Effector memory CD4-positive, alpha-beta T cell (primary cell): ENCODE data around the gene GALNT9.

ENCODE experiments used
- DNase-seq, 3 donors: peaks; one replicate each; pipeline ENCODE4 v3.0.0-alpha.2; 2020
- H3K27ac ChIP-seq: 2 replicates; pipeline ENCODE4 v1.7.0; 2013; ENCODE audit warnings: mild to moderate bottlenecking, low read length, moderate library complexity; ENCODE audit not compliant: insufficient read depth, poor library complexity, severe bottlenecking
- H3K27me3 ChIP-seq: replicated peaks from 2 replicates; pipeline ENCODE4 v1.7.0; 2013; ENCODE audit warnings: mild to moderate bottlenecking, low read length; ENCODE audit not compliant: insufficient read depth, control insufficient read depth, poor library complexity, severe bottlenecking
- H3K36me3 ChIP-seq: 2 replicates; pipeline ENCODE4 v1.7.0; 2013; ENCODE audit warnings: mild to moderate bottlenecking, low read length, moderate library complexity; ENCODE audit not compliant: control insufficient read depth, insufficient read depth
- H3K4me1 ChIP-seq: 2 replicates; pipeline ENCODE4 v1.7.0; 2013; ENCODE audit warnings: low read length, mild to moderate bottlenecking; ENCODE audit not compliant: control insufficient read depth, insufficient read depth, poor library complexity, severe bottlenecking
- H3K4me3 ChIP-seq: 2 replicates; pipeline ENCODE4 v1.7.0; 2013; ENCODE audit warnings: low read length, low read depth, mild to moderate bottlenecking; ENCODE audit not compliant: insufficient read depth, poor library complexity, severe bottlenecking
- H3K9me3 ChIP-seq: 2 replicates; pipeline ENCODE4 v1.7.0; 2013; ENCODE audit warnings: mild to moderate bottlenecking, low read length, moderate library complexity; ENCODE audit not compliant: control insufficient read depth

The GALNT9 gene

DNA sequence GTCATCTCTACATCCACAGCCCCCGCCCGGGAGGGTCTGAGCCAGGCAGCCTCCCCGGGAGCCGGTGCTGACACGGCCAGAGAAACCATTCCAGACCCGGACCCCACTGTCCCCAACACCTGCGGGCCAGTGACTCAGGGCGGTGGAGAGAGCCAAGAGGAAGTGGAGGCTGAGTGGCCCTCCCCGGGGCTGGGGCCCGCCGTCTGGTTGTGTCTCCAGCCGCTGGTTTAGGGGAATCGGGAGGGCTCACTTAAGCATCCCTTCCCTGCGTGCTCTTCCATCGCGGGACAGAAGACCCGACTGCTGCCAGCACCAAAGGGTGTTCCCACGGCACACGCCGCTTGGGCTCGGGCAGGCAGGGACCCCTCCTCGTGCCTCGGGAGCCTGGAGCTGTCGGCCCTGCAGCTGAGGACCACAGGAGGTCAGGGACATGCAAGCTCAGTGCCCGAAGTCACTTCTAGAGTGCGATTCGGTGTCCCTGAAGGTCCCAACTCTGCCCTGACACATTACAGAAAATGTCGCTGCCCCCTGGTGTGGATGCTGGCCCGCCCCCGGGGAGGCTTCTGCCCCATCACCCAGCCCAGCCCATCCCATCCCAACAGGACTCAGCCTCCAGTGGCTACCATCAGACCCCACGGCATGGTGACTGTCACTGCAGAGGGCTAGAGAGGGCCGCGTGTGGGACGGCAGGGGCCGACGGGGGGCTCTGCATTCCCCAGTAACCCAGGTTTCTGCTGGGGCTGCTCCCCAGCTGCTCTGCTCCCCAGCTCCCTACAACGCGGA lies 50.8 kb downstream of the GALNT9 start:
- H3K36me3 ChIP-seq: no peaks in the 10 kb centered on the region
- H3K4me3 ChIP-seq: no peak overlapping the region
- peaks cover 5% of the 10 kb centered on the region for H3K27me3 ChIP-seq

DNA sequence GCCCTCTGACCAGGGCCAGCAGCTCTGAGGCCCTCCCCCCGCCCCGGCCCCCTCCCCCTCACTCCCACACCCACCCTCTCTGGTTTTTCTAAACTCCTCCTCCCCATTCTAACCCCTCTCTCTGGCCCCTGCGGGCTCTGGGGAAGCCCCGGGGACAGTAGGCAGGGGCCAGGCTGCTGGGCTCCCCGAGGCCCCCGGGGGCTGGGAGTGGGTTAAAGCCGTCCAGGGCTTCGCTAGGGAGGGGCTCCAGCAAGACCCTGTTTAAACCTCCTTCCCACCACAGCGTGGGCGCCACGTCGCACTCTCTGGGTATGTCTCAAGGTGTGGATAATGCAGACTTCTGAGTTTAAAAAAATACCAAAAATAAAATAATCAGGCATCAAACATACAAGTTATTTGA lies 51.4 kb downstream of the GALNT9 start:
- H3K36me3 ChIP-seq: no peaks in the 10 kb centered on the region
- H3K4me1 ChIP-seq: peaks cover 5% of the 10 kb centered on the region
- no peak overlapping the region for H3K27ac ChIP-seq
- no peak overlapping the region for H3K4me3 ChIP-seq
- no peak for DNase-seq
- no peaks in the 10 kb centered on the region for H3K9me3 ChIP-seq
- peaks cover 4% of the 10 kb centered on the region for H3K27me3 ChIP-seq

More for the DNA sequence above, 50.8 kb downstream of the GALNT9 start:
- no peak overlapping the region for H3K27ac ChIP-seq
- H3K9me3 ChIP-seq: no peaks in the 10 kb centered on the region
- peaks cover 9% of the 10 kb centered on the region for H3K4me1 ChIP-seq
- DNase-seq: no peak

DNA sequence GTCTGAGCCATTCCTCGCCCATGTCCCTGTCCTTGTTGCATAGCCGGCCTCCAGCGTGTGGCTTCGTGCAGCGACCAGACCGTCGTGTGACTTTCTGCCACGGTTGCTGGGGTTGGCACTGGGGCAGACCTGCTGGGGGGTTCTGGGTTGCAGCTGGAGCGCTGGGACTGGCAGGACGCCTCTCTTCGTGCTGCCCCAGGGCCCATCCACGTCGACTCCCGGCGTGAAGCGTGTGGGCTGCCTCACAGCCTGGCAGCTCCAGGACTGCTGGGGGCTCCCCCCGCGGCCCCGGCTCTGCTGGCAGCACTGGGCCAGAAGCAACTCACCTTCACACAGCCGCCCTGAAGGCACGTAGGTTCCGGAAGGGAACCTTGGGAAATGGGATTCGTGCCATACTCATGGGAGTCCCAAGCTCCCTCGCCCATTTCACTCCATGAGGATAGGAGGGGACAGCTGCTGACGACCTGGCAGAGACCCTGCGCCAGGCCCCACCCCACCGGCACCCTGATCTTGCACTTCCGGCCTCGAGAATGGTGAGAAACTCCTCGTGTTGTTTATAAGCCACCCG lies 51.9 kb downstream of the GALNT9 start:
- Histone ChIP-seq H3K36me3 (no peaks in the 10 kb centered on the region), H3K9me3 (no peaks in the 10 kb centered on the region), H3K27me3 (no peaks in the 10 kb centered on the region), H3K4me3 (no peak overlapping the region), H3K27ac (no peak overlapping the region), H3K4me1 (no peaks in the 10 kb centered on the region)
- no peak for DNase-seq

DNA sequence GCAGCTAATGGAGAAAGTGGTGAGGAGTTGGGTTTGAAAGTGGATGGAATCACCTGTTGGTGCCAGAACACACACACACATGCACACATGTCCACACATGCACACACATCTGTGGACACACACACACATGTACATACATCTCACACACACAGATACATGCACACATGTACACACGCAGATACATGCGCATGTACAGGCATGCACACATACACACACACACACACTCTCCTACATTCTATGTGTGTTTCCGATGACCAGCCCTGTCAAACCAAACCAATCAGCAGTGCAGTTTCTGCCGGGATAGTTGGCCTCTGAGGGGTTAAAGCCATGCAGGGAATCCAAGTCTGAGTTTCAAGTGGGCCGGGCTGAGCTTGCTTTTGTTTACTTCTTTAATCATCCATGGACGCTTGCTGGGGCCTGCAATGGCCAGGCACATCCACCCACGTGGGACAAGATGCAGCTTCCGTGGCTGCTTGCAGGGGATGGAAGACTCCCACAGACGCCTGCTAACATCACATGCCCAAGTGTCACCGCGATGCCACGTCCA lies 52.5 kb downstream of the GALNT9 start:
- no peak overlapping the region for H3K27ac ChIP-seq
- H3K27me3 ChIP-seq: no peaks in the 10 kb centered on the region
- no peaks in the 10 kb centered on the region for H3K4me1 ChIP-seq
- no peak for DNase-seq
- H3K9me3 ChIP-seq: no peaks in the 10 kb centered on the region
- H3K4me3 ChIP-seq: no peak overlapping the region
- no peaks in the 10 kb centered on the region for H3K36me3 ChIP-seq

DNA sequence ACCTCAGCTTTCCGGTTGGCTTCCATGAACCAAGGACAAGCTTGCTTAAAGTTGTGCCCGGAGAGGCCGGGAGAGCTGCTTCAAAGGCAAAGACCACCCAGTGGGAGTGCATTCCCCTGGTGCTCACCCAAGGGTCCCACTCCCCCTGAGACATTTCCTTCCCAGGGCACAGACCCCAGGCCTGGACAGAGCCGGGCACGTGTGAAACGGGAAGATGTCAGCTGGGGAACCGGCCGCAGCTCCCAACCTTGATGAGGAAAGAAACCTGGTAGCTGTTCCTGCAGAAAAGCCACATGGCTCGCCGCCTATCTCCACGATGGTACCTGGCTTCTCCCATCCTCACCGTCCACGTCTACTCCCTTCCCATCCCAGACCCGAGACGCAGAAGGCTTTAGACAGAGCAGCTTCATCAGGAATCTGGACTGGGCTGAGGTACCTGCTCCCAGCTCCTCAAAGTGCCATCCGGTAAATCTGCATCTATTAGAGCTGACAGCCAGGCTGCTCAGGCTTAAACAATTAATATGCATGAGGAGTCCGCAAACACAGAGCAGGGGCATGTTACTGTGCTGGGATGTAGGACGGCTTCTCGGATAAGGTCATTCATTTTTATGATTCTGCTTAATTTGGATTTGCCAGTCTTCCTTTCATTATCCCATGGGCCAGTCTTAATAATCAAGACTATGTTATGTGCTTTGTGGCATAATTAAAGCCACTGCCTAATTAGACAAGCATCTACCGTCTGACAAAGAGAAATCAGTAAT lies 53.1 kb downstream of the GALNT9 start:
- Histone ChIP-seq H3K9me3 (no peaks in the 10 kb centered on the region), H3K27ac (no peak overlapping the region), H3K4me3 (no peak overlapping the region), H3K27me3 (no peaks in the 10 kb centered on the region), H3K36me3 (no peaks in the 10 kb centered on the region), H3K4me1 (no peaks in the 10 kb centered on the region)
- no peak for DNase-seq

DNA sequence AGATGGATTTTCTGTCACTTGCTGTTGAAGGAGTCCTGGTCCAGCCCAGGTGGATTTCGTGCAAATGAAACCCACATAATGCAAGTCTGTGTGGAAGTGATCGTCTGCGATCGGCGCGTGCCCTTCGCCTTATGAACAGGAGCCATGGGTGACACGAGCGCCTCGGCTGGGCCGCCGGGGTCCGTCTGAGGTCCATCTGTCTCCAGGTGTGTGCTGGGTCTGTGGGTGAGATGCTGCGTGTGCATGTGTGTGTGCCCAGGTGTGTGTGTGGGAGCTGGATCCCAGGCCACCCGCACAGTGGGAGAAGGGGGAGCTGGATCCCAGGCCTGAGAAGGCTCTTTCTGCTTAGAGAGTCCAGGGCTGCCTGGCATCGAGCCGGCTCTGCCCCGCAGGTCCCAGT lies 53.8 kb downstream of the GALNT9 start:
- Histone ChIP-seq H3K36me3 (no peaks in the 10 kb centered on the region), H3K27me3 (no peaks in the 10 kb centered on the region), H3K27ac (no peak overlapping the region), H3K4me1 (no peaks in the 10 kb centered on the region), H3K4me3 (no peak overlapping the region), H3K9me3 (no peaks in the 10 kb centered on the region)
- no peak for DNase-seq

DNA sequence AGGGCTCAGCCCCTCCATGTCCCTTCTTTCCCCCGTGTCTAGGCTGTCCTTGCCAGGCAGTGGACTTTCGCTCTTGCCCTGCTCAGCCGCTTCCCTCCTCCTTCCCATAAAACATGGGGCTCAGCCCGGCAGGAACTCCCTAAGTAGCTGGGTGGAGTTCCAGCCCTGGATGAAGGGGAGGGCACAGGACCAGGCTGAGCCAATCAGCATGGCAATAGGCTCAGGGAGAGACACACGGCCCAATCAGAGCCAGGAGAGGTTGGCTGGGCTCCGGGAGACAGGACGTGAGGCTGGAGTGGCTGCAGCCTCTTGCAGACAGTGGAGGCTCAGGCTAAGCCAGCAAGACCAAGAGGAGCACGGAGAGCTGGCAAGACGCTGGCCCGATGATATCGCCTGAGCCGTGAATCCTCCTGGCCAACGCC lies 54.3 kb downstream of the GALNT9 start:
- H3K4me1 ChIP-seq: no peaks in the 10 kb centered on the region
- H3K4me3 ChIP-seq: no peak overlapping the region
- DNase-seq: no peak
- no peak overlapping the region for H3K27ac ChIP-seq
- no peaks in the 10 kb centered on the region for H3K9me3 ChIP-seq
- H3K36me3 ChIP-seq: no peaks in the 10 kb centered on the region
- H3K27me3 ChIP-seq: no peaks in the 10 kb centered on the region

DNA sequence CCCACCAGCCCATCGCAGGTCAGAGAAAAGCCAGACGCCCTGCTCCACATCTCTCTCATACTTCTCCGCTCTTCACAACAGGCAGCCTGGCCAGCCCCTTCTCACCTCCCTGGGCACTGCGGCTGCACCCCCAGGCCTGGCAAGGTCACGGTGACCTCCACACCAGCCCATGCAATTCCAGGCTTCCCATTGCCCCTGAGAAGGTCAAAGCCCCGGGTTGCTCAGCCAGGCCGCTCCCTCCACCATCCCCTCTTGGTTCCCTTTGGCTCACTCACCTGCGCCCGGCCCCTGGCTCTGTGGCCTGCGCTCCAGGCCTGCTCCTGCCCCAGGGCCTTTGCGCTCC lies 55.4 kb downstream of the GALNT9 start:
- Histone ChIP-seq H3K4me3 (no peak overlapping the region), H3K27ac (no peak overlapping the region), H3K27me3 (no peaks in the 10 kb centered on the region), H3K9me3 (no peaks in the 10 kb centered on the region), H3K36me3 (no peaks in the 10 kb centered on the region), H3K4me1 (no peaks in the 10 kb centered on the region)
- DNase-seq: no peak

DNA sequence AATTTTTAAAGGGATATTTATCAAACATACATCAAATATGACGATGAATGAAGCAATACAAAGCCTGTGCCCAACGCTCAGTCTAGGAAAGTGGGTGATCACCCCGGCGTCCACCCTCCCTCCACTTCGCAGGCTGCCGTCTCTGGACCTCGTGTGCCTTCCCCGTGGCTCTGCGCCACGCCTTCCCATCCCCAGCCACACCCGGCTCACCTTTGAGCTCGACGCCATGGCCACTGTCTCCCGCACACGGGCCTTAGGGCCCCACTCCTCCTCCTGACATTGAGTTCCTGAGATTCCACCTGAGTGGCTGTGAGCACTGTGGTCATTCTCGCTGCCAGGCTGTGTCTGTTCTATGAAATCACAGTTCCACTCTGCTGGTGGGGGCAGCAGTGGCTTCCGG lies 56.7 kb downstream of the GALNT9 start:
- Histone ChIP-seq H3K36me3 (no peaks in the 10 kb centered on the region), H3K9me3 (no peaks in the 10 kb centered on the region), H3K4me3 (no peak overlapping the region), H3K27ac (no peak overlapping the region), H3K4me1 (no peaks in the 10 kb centered on the region), H3K27me3 (no peaks in the 10 kb centered on the region)
- no peak for DNase-seq

DNA sequence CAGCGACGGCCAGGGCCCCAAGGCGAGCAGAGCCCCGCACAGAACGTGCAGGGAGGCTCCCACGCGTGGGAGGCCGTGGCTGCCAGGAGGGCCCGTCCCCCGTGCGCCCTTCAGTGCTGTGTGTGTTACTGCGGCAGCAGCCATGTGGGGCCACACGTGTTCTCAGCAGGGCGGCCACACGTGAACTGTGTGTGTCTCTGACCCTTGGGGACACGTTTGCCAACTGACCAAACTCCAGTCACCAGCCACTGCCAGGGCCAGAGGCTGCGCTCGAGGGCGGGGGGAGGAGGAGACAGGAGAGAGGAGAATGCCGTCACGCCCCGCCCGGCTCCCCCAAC lies 57.7 kb downstream of the GALNT9 start:
- Histone ChIP-seq H3K36me3 (no peaks in the 10 kb centered on the region), H3K27ac (no peak overlapping the region), H3K27me3 (no peaks in the 10 kb centered on the region), H3K4me1 (no peaks in the 10 kb centered on the region), H3K4me3 (no peak overlapping the region), H3K9me3 (no peaks in the 10 kb centered on the region)
- no peak for DNase-seq
